Fibroblast of skin of left biceps (primary cell): ENCODE results near the gene TNIP3.
A peak's percentile ranks its signal among the peaks of the same experiment; 100 is the strongest.
"Not testable (repeated sequence)": the region's sequence is repeated elsewhere in the genome, so short reads cannot be mapped to it uniquely, and the experiment has no call there.

Experiments
- DNase-seq, 2 experiments: peaks; one replicate each; pipeline ENCODE4 v3.0.0-alpha.2; 2013; ENCODE audit warnings: low read depth in 2 of 2

TNIP3 gene

DNA sequence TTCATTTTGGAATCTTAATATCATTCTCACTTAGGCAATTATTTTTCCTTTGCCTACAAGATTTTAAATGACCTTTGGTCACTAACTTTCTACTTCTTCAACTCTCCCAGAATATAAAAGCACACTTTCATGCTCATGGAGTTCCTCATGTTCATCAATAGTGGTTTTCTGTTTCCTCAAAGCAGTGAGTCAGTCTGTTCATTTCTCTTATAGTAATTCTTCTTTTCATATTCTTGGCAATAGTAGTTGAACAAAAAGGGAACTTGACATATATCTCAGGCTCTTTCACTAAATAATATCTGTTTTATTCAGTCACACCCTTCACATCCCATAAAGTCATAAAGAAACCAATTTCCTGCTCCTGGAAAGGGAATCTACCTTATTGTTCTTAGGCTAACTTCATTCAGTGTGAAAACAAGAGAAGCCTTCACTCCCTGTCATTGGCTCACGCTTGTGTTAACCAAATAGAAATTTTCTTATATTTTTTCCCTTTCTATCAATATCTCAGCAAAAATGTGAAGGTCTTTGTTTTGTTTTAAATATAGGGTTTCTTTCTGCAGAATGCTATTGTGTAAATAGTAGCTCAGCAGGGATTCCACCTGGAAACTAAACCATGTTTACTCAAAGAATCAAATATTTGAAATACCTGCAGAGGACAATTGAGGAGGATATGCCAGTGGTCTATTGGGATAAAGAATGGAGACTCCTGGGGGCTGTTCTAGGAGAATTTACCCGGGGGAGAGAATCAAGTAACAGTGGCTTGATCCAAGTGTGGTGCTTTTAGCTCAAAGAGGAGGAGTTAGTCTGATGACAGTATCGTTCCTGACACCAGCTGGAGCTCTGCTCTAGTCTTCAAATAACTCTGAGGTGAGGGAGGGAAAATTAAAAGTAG lies 13.4 kb upstream of the TNIP3 start:
- DNase-seq, result no peak

GRCh38 chr4:121176082-121176934 lies 12.2 kb upstream of the TNIP3 start:
- no peak for DNase-seq

DNA sequence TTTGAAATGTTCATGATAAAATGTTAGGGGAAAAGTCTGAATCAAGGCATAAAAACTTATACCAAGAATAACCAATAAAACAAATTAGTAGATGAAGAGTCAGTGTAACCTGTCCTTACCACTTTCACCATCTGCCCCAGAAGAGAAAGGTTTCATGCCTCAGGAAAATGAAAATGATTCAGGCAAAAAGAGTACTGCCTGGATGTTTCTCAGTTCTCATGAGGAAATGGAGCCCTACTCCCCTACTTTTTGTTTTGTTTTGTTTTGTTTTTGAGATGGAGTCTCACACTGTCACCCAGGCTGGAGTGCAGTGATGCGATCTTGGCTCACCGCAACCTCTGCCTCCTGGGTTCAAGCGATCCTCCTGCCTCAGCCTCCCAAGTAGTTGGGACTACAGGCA lies 7.4 kb upstream of the TNIP3 start:
- DNase-seq, result not testable (repeated sequence)

- DNase-seq, result no peak
Observed at GRCh38 chr4:121168446-121169281, 4.5 kb upstream of the TNIP3 start.

DNA sequence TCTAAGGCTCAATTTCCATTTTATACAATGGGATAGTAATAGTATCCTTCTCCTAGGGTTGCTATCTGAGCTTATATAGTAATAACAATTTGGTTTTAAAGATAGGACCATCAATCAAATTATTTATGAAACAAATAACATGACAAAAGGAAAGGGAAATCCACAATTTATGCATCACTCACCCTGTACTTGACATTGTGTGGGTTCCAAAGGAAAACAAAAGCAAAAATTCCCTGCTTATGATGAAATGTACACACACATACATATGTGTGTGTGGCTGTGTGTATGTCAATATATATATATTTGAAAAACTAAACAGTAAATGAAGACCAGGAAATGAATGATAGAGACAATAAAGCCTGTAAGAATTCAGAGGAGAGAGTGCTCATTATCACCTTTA lies 2.9 kb upstream of the TNIP3 start:
- no peak for DNase-seq

DNA sequence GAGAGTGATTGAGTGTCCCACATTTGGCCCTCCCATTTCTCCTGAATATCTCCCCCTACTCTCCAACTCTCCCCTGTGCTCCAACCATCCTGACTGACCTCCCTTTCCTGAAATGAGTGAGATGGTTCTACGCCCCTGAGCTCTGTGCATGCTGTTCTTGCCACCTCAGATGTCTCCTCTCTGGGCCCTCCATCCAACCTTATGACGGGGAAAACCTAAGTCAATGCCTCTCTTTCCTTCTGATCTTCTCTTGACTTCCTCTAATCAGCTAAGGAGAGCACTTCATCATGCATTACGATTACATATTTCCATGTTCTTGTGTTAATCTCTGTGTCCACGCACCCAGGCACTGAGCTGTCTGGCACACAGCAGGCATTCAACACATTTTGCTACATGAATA lies 1.1 kb upstream of the TNIP3 start:
- DNase-seq, result no peak

DNA sequence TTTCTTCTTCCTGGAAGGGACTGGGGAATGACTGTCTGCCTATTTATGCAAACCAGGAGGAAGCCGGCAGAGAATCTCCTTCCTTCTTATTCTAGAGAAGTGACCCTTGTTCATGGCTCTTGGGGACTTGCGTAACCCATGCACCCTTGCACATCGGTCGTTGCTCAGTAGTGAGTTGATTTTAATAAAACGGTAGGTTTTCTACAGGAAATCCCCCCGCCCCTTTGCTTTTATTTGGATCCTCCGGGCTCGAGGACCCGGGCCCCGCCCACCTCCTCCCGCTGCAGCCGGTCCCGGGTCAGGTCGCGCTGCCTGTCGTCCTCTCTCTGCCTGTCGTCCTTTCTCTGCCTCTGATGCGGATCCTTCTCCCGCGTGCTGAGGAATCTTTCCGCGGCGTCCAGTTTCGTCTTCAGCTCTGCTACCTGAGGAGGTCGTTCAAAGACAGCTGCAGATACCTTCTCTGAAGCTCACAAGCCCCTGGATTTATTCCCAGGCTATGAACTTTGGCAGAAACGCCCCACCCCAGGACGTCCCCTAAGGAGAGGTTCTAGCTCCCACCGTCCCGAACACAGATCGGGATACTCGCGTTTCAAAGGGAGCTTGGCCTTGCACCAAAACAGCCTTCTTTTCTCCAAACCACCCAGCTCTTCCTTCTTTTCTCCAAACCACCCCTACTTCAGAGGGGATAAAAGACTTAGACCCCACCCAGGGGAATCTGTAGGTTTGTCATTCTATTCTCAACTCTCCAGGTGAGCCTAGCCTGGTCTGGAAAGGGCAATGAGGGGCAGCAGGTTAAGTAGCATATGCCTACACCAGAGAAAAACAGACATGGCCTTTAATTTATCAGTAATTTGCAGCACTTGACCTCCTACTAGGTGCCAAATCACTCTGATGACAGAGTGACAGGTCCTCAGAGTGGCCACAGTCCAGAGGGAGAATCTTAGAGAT lies 7.0 kb downstream of the TNIP3 start:
- no peak for DNase-seq

- peak; percentile 67 for DNase-seq
Observed at GRCh38 chr4:121155893-121156292, 8.2 kb downstream of the TNIP3 start.

DNA sequence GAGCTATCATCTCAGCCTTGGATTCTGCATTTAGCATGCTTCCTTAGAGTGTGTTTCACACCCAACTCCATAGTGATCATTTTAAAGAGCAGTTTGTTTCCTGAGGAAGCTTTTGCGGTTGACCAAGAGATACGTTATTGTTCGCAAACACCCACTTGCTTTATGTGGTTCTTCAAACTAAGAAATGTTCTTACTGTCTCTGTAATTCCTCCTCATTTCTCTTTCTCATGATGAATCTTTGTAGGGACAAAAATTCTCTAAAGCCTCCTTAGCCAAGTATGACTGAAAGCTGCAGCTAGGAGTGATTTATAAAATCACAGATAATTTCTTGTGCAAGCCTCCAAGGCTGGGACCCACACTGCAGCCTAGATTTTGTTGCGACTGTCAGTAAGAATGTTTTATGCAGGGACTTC lies 10.0 kb downstream of the TNIP3 start:
- no peak for DNase-seq

- no peak for DNase-seq
Observed at GRCh38 chr4:121151942-121152341, 12.2 kb downstream of the TNIP3 start.

DNA sequence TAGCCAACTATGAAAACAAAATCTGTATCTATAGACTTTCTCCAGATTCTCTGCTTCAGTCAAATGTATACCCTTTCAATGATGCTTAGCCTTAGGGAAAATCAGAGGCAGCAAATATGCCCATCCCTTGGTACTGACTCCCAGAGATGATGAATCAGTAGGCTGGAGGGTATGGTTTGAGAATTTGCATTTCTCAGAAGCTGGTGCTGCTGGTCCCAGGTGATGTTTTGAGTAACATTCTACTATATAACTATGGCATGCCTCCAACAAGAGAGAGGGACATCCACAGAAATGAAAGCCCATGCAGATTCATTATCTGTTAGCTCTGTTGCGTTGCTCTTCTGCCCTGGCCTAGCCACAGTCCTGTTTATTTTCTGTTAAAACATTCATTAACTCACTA lies 13.6 kb downstream of the TNIP3 start:
- DNase-seq, result no peak

- DNase-seq, result peak; percentile 36 to 44
Observed at GRCh38 chr4:121150003-121150402, 14.1 kb downstream of the TNIP3 start.

DNA sequence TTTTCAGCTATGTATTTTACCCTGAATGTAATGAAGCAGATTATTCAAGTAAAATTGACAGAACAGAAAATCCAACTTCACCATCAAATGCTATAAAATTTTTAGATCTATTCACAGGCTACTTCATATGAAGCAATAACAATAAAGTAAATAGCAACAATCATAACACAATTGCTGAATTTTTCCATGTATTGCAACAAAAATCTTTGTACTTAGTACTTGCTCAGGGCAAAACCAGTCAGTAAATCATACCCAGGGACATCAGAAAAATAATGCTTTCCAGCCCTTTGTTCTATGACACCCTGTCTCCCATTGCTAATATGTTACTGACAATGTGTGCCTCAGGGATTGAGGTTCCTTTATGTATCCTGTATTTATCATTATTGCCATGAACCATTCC lies 15.5 kb downstream of the TNIP3 start:
- no peak for DNase-seq

GRCh38 chr4:121148000-121148399 lies 16.1 kb downstream of the TNIP3 start:
- DNase-seq, result peak; percentile 83 to 87

- DNase-seq, result peak in 1 of 2 experiments; percentile 31
Observed at GRCh38 chr4:121146530-121146929, 17.6 kb downstream of the TNIP3 start.

DNA sequence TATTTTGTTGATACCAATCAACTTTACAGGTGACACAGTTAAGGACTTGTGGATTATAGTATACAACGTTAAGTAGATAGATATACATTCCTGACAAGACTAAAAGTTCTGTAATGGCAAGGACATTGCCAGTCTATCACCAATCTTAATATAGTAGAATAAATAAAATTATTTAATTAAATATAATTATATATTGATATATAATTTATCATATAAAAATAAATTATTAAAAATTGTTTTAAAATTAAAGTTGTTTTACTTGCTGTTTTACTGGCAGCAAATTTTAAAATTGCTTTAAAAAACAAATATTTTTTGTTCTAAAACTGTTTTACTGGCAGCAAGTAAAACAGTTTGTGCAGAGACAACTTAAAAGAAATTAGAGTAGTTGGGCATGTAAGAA lies 18.7 kb downstream of the TNIP3 start:
- no peak for DNase-seq

- DNase-seq, result no peak
Observed at GRCh38 chr4:121144021-121144420, 20.1 kb downstream of the TNIP3 start.

- DNase-seq, result no peak
Observed at GRCh38 chr4:121143131-121143530, 21.0 kb downstream of the TNIP3 start.

- peak; percentile 88 to 89 for DNase-seq
Observed at GRCh38 chr4:121140716-121141460, 23.2 kb downstream of the TNIP3 start.
